ENCODE results near the gene RBM38. TPM values are rescaled to one million over a fixed set of nuclear protein-coding genes. Genes with fewer than 3 reads are reported as not detected.

RBM38 gene
- total and polyA plus RNA-seq, 10 of the 15 experiments (the other 5 are each of a cell fraction or from before 2014, with no cell fraction given): 0.32 to 118 (median 25.2) TPM

GRCh38 chr20:57388953-57389694, 2.1 kb upstream of the RBM38 start (continued):
- TF ChIP-seq USF1 (IDR thresholded peaks at IDR 0.05; ENCODE audit: borderline replicate concordance, extremely low read length, insufficient read depth, low read depth, low read length) (no peak), ATF3 (IDR thresholded peaks at IDR 0.05; ENCODE audit: borderline replicate concordance, extremely low read depth, low read depth, low read length) (no peak), ZSCAN29 (IDR thresholded peaks at IDR 0.05) (peak; percentile 71; the same call in 1 of the 2 replicates), IKZF1 (conservative IDR thresholded peaks at IDR 0.05) (peak; percentile 30; the same call in 1 of the 2 replicates), HDAC2 (IDR thresholded peaks at IDR 0.05) (no peak), ZNF274 (IDR thresholded peaks at IDR 0.05; ENCODE audit: insufficient read depth, insufficient read length) (no peak), NKRF (conservative IDR thresholded peaks at IDR 0.05) (peak; percentile 82), RAD21 (IDR thresholded peaks at IDR 0.05; ENCODE audit: insufficient read depth, low read depth, low read length) (peak; percentile 45), NR2F1 (conservative IDR thresholded peaks at IDR 0.05) (peak; percentile 74), YBX1 (IDR thresholded peaks at IDR 0.05) (no peak), RAD51 (IDR thresholded peaks at IDR 0.05) (no peak), CHD1 (IDR thresholded peaks at IDR 0.05; ENCODE audit: low read depth, low read length) (no peak), HDAC6 (IDR thresholded peaks at IDR 0.05; ENCODE audit: unreplicated experiment) (no peak), MAX (IDR thresholded peaks at IDR 0.05; ENCODE audit: low read depth, low read length) (0 out of 2 replicates have a peak, but pooled peaks have one; percentile 37), DPF2 (IDR thresholded peaks at IDR 0.05) (peak; percentile 71), TCF12 (IDR thresholded peaks at IDR 0.05; ENCODE audit: low read depth, low read length) (peak; percentile 68), BCLAF1 (IDR thresholded peaks at IDR 0.05) (0 out of 2 replicates have a peak, but pooled peaks have one; percentile 18), CEBPB (IDR thresholded peaks at IDR 0.05; ENCODE audit: borderline replicate concordance in 1 of 2, low read depth in 2 of 2, low read length in 2 of 2) (no peak), MXI1 (IDR thresholded peaks at IDR 0.05; ENCODE audit: low read depth, low read length) (peak; percentile 34; the same call in 1 of the 2 replicates), CTCF (IDR thresholded peaks at IDR 0.05 in 2 of 3, conservative IDR thresholded peaks at IDR 0.05 in 1 of 3; ENCODE audit: control insufficient read depth in 2 of 3, extremely low read depth in 1 of 3, insufficient read depth in 1 of 3, low read depth in 3 of 3, low read length in 3 of 3) (peak; percentile 41 to 56 (median 53)), NR2C1 (IDR thresholded peaks at IDR 0.05) (peak; percentile 64)

Data from GM12878 (cell line).